Fibroblast of peridontal ligament (primary cell): ENCODE measurements around the gene CHID1.
A peak's percentile ranks its signal among the peaks of the same experiment; 100 is the strongest.

ENCODE experiments used
- DNase-seq: peaks from one replicate; pipeline ENCODE4 v3.0.0-alpha.2; 2010; ENCODE audit errors: extremely low read depth

Gene CHID1

GRCh38 chr11:933142-933851, 22.7 kb upstream of the CHID1 start:
- peak; percentile 40 for DNase-seq

- no peak for DNase-seq
Observed at GRCh38 chr11:932435-932834, 21.8 kb upstream of the CHID1 start.

GRCh38 chr11:931385-931784, 20.8 kb upstream of the CHID1 start:
- DNase-seq: no peak

- no peak for DNase-seq
Observed at GRCh38 chr11:929405-929804, 18.8 kb upstream of the CHID1 start.

- DNase-seq: no peak
Observed at GRCh38 chr11:928786-929185, 18.2 kb upstream of the CHID1 start.

- no peak for DNase-seq
Observed at GRCh38 chr11:927871-928270, 17.3 kb upstream of the CHID1 start.

- DNase-seq: peak; percentile 53
Observed at GRCh38 chr11:926341-926916, 15.8 kb upstream of the CHID1 start.

GRCh38 chr11:925496-926301, 15.1 kb upstream of the CHID1 start, which contains the start of gene AP2A2:
AP2A2 (plus strand) TSS chr11:925870; CDS start chr11:926022, 152 bp downstream.
- DNase-seq: peak; percentile 76

GRCh38 chr11:925158-925495, 14.5 kb upstream of the CHID1 start:
- no peak for DNase-seq

- no peak for DNase-seq
Observed at GRCh38 chr11:924406-925157, 14.0 kb upstream of the CHID1 start.

GRCh38 chr11:923691-924405, 13.2 kb upstream of the CHID1 start:
- DNase-seq: no peak

GRCh38 chr11:921921-922678, 11.5 kb upstream of the CHID1 start:
- no peak for DNase-seq

- no peak for DNase-seq
Observed at GRCh38 chr11:917426-917825, 6.8 kb upstream of the CHID1 start.

- DNase-seq: no peak
Observed at GRCh38 chr11:914747-915501, 4.3 kb upstream of the CHID1 start.

- DNase-seq: no peak
Observed at GRCh38 chr11:914204-914603, 3.6 kb upstream of the CHID1 start.

- no peak for DNase-seq
Observed at GRCh38 chr11:913043-913442, 2.4 kb upstream of the CHID1 start.

GRCh38 chr11:912266-912665, 1.7 kb upstream of the CHID1 start:
- no peak for DNase-seq

- no peak for DNase-seq
Observed at GRCh38 chr11:911890-912219, 1.2 kb upstream of the CHID1 start.

GRCh38 chr11:911031-911889, 650 bp upstream of the CHID1 start:
- DNase-seq: peak; percentile 49
